ENCODE results near the gene SLC4A3. TPM values are rescaled to one million over a fixed set of nuclear protein-coding genes. Genes with fewer than 3 reads are reported as not detected.

SLC4A3 gene, protein sequence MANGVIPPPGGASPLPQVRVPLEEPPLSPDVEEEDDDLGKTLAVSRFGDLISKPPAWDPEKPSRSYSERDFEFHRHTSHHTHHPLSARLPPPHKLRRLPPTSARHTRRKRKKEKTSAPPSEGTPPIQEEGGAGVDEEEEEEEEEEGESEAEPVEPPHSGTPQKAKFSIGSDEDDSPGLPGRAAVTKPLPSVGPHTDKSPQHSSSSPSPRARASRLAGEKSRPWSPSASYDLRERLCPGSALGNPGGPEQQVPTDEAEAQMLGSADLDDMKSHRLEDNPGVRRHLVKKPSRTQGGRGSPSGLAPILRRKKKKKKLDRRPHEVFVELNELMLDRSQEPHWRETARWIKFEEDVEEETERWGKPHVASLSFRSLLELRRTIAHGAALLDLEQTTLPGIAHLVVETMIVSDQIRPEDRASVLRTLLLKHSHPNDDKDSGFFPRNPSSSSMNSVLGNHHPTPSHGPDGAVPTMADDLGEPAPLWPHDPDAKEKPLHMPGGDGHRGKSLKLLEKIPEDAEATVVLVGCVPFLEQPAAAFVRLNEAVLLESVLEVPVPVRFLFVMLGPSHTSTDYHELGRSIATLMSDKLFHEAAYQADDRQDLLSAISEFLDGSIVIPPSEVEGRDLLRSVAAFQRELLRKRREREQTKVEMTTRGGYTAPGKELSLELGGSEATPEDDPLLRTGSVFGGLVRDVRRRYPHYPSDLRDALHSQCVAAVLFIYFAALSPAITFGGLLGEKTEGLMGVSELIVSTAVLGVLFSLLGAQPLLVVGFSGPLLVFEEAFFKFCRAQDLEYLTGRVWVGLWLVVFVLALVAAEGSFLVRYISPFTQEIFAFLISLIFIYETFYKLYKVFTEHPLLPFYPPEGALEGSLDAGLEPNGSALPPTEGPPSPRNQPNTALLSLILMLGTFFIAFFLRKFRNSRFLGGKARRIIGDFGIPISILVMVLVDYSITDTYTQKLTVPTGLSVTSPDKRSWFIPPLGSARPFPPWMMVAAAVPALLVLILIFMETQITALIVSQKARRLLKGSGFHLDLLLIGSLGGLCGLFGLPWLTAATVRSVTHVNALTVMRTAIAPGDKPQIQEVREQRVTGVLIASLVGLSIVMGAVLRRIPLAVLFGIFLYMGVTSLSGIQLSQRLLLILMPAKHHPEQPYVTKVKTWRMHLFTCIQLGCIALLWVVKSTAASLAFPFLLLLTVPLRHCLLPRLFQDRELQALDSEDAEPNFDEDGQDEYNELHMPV
- 2.3 and 2.4 TPM in 2 replicates for total RNA-seq (2014; rRNA removed; shearing (Covaris generic))

- peak; percentile 52 for DNase-seq (ENCODE audit: low read depth)
Observed at GRCh38 chr2:219627103-219628100, at the start of gene SLC4A3. TSS of gene SLC4A3 (plus strand) at chr2:219627630. CDS start at chr2:219627993, 363 bp downstream.

GRCh38 chr2:219578811-219579613, 48.4 kb upstream of the SLC4A3 start:
- DNase-seq (ENCODE audit: low read depth): no peak

GRCh38 chr2:219581346-219581745, 46.1 kb upstream of the SLC4A3 start:
- no peak for DNase-seq (ENCODE audit: low read depth)

- DNase-seq (ENCODE audit: low read depth): no peak
Observed at GRCh38 chr2:219591091-219591490, 36.3 kb upstream of the SLC4A3 start.

DNA sequence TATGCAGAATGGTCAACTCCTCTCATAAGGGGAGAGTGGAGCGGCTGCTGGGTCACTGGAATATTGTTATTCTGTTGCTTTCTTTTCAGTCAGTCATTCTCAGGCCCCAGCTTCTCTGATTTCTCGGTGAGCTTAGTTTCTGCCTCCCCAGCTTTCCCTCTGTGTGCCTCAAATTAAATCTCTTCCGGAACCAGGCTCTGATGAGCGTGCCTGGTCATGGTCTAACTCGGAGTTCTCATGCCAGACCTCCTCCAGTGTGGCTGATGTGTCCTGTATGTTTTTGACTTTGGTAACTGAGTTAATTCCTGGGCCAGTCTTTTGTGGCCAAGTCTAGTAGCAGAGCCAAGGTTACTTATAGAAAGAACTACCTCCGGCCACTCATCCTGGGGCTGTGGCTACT, 34.7 kb upstream of the SLC4A3 start:
- DNase-seq (ENCODE audit: low read depth): no peak

DNA sequence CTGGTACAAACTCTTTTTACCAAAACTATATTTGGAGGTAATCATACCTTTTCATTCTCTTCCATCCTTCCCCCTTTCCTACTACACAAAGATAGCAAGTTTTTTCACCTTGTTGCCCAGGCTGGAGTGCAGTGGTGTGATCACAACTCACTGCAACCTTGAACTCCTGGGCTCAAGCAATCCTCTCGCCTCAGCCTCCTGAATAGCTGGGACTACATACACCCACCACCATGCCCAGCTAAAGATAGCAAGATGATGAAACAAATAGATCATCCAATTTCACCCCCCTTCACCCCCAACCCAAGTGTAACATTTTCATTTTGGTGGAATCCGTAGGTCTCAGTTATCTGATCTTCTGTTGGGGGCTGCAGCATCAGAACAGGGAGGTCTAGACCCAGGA, 34.3 kb upstream of the SLC4A3 start:
- no peak for DNase-seq (ENCODE audit: low read depth)

DNA sequence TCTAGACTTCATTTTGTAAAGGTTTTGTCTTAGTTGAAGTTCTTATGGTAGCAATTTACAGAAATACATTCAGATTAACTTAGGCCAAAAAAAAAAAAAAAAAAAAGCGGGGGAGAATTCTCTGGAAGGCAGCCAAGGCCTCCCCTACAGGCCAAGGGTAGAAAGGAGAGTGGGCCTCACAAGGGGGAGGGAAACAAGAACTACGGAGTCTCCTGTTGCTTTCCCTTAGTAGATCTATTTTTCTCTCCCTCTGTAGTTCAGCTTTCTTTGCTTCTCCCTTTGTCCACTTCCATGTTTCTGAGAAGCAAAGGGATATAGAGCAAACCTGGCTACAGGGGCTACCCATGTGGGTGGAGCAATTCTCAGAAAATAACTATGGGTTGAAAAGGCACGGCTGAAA, 32.2 kb upstream of the SLC4A3 start:
- peak; percentile 41 for DNase-seq (ENCODE audit: low read depth)

GRCh38 chr2:219596954-219597551, 30.4 kb upstream of the SLC4A3 start:
- DNase-seq (ENCODE audit: low read depth): peak; percentile 17

- peak; percentile 98 for DNase-seq (ENCODE audit: low read depth)
Observed at GRCh38 chr2:219597552-219598307, 29.7 kb upstream of the SLC4A3 start, which contains the start of gene STK11IP. TSS of gene STK11IP (plus strand) at chr2:219597857. CDS start at chr2:219598120, 263 bp downstream.

DNA sequence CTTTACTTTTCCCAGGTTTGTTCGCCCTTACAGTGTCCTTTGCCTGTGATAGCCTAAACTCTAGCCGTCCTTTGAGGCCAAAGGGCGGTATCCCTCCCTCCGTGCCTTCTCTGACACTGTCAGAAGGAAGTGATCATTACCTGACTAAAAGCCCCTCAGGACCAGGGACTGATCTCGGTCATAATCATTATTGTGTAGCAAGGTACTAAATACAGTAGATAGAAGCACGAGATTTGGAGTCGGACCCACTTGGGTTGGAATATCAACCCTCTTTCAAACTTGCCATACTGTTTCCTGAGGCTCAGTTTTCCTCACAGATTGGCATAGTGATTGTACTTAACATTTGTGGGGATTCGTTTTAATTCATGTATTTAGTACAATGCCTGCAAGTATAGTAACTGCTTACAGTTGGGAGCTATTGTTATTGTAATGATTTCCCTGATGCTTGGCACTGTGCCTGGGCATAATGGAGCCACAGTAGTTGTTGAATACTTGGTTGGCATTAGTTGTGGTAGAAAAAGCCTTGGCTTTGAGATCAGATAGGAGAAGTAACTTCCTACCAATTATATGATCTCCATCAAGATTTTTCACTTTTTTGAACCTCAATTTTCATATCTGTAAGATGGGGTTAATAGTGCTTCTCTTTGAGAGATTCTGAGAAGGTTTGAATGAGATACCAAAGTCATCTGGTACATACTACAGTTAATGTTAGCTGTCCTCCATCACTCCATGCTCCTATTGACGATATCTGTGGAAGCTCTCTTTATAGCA, 28.9 kb upstream of the SLC4A3 start:
- DNase-seq (ENCODE audit: low read depth): peak; percentile 19

- DNase-seq (ENCODE audit: low read depth): no peak
Observed at GRCh38 chr2:219603771-219604170, 23.7 kb upstream of the SLC4A3 start.

GRCh38 chr2:219605607-219605954, 21.8 kb upstream of the SLC4A3 start:
- no peak for DNase-seq (ENCODE audit: low read depth)

GRCh38 chr2:219607931-219608330, 19.5 kb upstream of the SLC4A3 start:
- DNase-seq (ENCODE audit: low read depth): no peak

DNA sequence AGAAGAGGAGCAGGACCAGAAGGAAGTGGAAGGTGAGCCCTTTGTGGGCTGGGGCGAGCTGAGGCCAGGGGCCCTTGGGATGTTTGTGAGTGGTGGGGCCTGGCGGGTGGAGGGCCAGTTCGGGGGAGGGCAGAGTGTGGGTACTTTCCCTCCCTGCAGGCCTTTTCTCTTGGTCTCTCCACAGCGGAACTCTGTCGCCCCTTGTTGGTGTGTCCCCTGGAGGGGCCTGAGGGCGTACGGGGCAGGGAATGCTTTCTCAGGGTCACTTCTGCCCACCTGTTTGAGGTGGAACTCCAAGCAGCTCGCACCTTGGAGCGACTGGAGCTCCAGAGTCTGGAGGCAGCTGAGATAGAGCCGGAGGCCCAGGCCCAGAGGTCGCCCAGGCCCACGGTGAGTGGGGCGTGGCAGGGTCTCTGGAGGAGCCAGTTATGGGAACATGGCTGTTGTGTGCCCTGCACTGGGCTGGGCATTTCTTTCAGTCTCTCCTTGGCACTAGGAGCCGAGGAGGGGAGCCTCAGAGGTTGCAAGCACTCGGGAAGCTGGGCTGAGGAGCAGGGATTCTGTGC, 18.9 kb upstream of the SLC4A3 start:
- DNase-seq (ENCODE audit: low read depth): no peak

- DNase-seq (ENCODE audit: low read depth): no peak
Observed at GRCh38 chr2:219609149-219609750, 18.2 kb upstream of the SLC4A3 start.

- DNase-seq (ENCODE audit: low read depth): no peak
Observed at GRCh38 chr2:219611306-219611705, 16.1 kb upstream of the SLC4A3 start.

Measured in Daoy (cell line).